B cell (primary cell): ENCODE data around the gene SRP14.

ENCODE experiments used
- CTCF ChIP-seq: fragments of 200-600 bp; IDR thresholded peaks from one replicate; pipeline ENCODE4 v1.8.0; 2022; ENCODE audit warnings: antibody characterized with exemption, mild to moderate bottlenecking
- EZH2 ChIP-seq: IDR thresholded peaks from 2 replicates; pipeline ENCODE4 v1.6.1; 2012; ENCODE audit warnings: borderline replicate concordance, low read depth, mild to moderate bottlenecking, moderate library complexity, low read length; ENCODE audit not compliant: insufficient read depth, poor library complexity, severe bottlenecking

DNA sequence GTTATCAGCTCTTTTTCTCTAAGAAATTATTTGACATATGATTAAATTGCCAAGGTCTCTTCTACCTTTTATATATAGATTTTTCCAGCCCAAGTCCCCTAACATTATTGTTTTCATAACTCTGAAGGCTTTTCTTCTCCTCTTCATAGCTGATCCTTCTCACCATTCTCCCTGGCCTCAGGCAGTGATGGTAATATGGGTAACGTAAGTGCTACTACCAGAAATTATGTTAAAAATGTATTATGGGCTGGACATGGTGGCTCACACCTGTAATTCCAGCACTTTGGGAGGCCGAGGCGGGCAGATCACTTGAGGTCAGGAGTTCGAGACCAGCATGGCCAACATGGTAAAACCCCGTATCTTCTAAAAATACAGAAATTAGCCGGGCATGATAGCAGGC, 40.5 kb upstream of the SRP14 start:
- TF ChIP-seq CTCF (no peak), EZH2 (no peak)
